Measurements from ENCODE around the gene CDC42EP1.
"Not testable (repeated sequence)": the region's sequence is repeated elsewhere in the genome, so short reads cannot be mapped to it uniquely, and the experiment has no call there.

The CDC42EP1 gene

GRCh38 chr22:37591823-37592404, 31.6 kb downstream of the CDC42EP1 start:
- DNase-seq (ENCODE audit: low spot score) = no peak
- H3K27ac ChIP-seq = no peak overlapping the region
- no peak for TF ChIP-seq CTCF (IDR thresholded peaks at IDR 0.05)
- peak overlapping the region; percentile 18 for H3K4me3 ChIP-seq

GRCh38 chr22:37594237-37594636, 34.0 kb downstream of the CDC42EP1 start:
- no peak overlapping the region for H3K27ac ChIP-seq
- no peak for TF ChIP-seq CTCF (IDR thresholded peaks at IDR 0.05)
- no peak for DNase-seq (ENCODE audit: low spot score)
- no peak overlapping the region for H3K4me3 ChIP-seq

GRCh38 chr22:37599153-37599552, 38.9 kb downstream of the CDC42EP1 start:
- TF ChIP-seq CTCF (IDR thresholded peaks at IDR 0.05) = no peak
- DNase-seq (ENCODE audit: low spot score) = no peak
- Histone ChIP-seq H3K4me3 (no peak overlapping the region), H3K27ac (no peak overlapping the region)

GRCh38 chr22:37601203-37601539, 40.9 kb downstream of the CDC42EP1 start:
- DNase-seq (ENCODE audit: low spot score) = no peak
- no peak for TF ChIP-seq CTCF (IDR thresholded peaks at IDR 0.05)
- no peak overlapping the region for H3K4me3 ChIP-seq
- no peak overlapping the region for H3K27ac ChIP-seq

GRCh38 chr22:37601540-37602442, 41.5 kb downstream of the CDC42EP1 start:
- DNase-seq (ENCODE audit: low spot score) = no peak
- Histone ChIP-seq H3K4me3 (no peak overlapping the region), H3K27ac (no peak overlapping the region)
- no peak for TF ChIP-seq CTCF (IDR thresholded peaks at IDR 0.05)

- not testable (repeated sequence) for H3K4me3 ChIP-seq; DNase-seq (ENCODE audit: low spot score); H3K27ac ChIP-seq
These were observed 42.4 kb downstream of the CDC42EP1 start for GRCh38 chr22:37602546-37603277.

GRCh38 chr22:37604074-37604473, 43.8 kb downstream of the CDC42EP1 start:
- Histone ChIP-seq H3K27ac (no peak overlapping the region), H3K4me3 (no peak overlapping the region)
- no peak for TF ChIP-seq CTCF (IDR thresholded peaks at IDR 0.05)
- DNase-seq (ENCODE audit: low spot score) = no peak

Measured in coronary artery (tissue), 2 donors.